GM10248 (cell line): ENCODE measurements around the gene DGKI.
A peak's percentile ranks its signal among the peaks of the same experiment; 100 is the strongest.

Source experiments
- CTCF ChIA-PET: fragments of 300-600 bp; sonication (Branson Sonifier 250); formaldehyde crosslinking; extraction: SDS; loops from one replicate; lab custom pipeline; 2021; ENCODE audit warnings: antibody characterized with exemption; lab: Yijun Ruan, JAX
- POLR2A ChIA-PET: fragments of 350-650 bp; sonication (Branson Sonifier 250); formaldehyde crosslinking; extraction: SDS; loops from one replicate; lab custom pipeline; 2020; ENCODE audit warnings: antibody characterized with exemption; lab: Yijun Ruan, JAX
- DNase-seq: peaks from one replicate; pipeline ENCODE4 v3.0.0; 2012; ENCODE audit errors: extremely low spot score
- CTCF ChIP-seq: IDR thresholded peaks from 2 replicates; pipeline ENCODE4 v1.5.1; 2012; ENCODE audit warnings: mild to moderate bottlenecking, low read depth; ENCODE audit errors: extremely low read depth, missing control alignments, control extremely low read depth

The DGKI gene

GRCh38 chr7:137618748-137619147 lies 228.0 kb downstream of the DGKI start:
- no peak for TF ChIP-seq CTCF
- CTCF ChIA-PET: no interaction called here
- no peak for DNase-seq
- POLR2A ChIA-PET: no interaction called here

- CTCF ChIA-PET: interaction anchor here (0.6 to 3.4 kb wide), 4 partner anchors 10 to 35 kb away, joined by 3 to 12 read pairs (median 7); no protein-coding TSS in a partner anchor
- DNase-seq: no peak
- POLR2A ChIA-PET: no interaction called here
- TF ChIP-seq CTCF: no peak
These were observed 233.7 kb downstream of the DGKI start for GRCh38 chr7:137613006-137613525.

- no peak for TF ChIP-seq CTCF
- DNase-seq: no peak
- CTCF ChIA-PET: interaction anchor here (1.3 to 3.4 kb wide), 5 partner anchors 12 to 396 kb away, joined by 3 to 12 read pairs (median 3); no protein-coding TSS in a partner anchor
- POLR2A ChIA-PET: no interaction called here
These were observed 235.2 kb downstream of the DGKI start for GRCh38 chr7:137611606-137612005.

- ChIA-PET POLR2A (no interaction called here), CTCF (interaction anchor here (1.4 kb wide), 1 partner anchor 17 kb away, joined by 8 read pairs; no protein-coding TSS in a partner anchor)
- no peak for TF ChIP-seq CTCF
- no peak for DNase-seq
These were observed 237.3 kb downstream of the DGKI start for GRCh38 chr7:137609500-137609899.

GRCh38 chr7:137606061-137606674 lies 240.6 kb downstream of the DGKI start:
- ChIA-PET CTCF (interaction anchor here (0.9 to 3.6 kb wide), 23 partner anchors 9 to 410 kb away, joined by 3 to 27 read pairs (median 4); partner anchors contain the start of gene CREB3L2), POLR2A (no interaction called here)
- TF ChIP-seq CTCF: peak; percentile 23
- DNase-seq: no peak

GRCh38 chr7:137603043-137603442 lies 243.7 kb downstream of the DGKI start:
- DNase-seq: no peak
- POLR2A ChIA-PET: no interaction called here
- CTCF ChIA-PET: interaction anchor here (0.7 to 1.7 kb wide), 2 partner anchors 12 to 24 kb away, joined by 3 to 4 read pairs; no protein-coding TSS in a partner anchor
- no peak for TF ChIP-seq CTCF
